HCT116 (cell line): ENCODE data around the gene ENOX1.

ENCODE experiments used
- ATF3 ChIP-seq: IDR thresholded peaks from 2 replicates; pipeline ENCODE4 v1.6.1; 2012
- CTCF ChIP-seq, 3 experiments: fragments of 200-600 bp in 1 of 3; sonication (generic) in 1 of 3; IDR thresholded peaks in 2 of 3; conservative IDR thresholded peaks in 1 of 3; 2 replicates each; pipeline ENCODE4 v1.5.1; 2012 to 2017; ENCODE audit warnings: low read depth in 2 of 3, low read length in 2 of 3, antibody characterized with exemption in 1 of 3, borderline replicate concordance in 1 of 3, control low read depth in 1 of 3, mild to moderate bottlenecking in 1 of 3, mixed read lengths in 1 of 3, mixed run types in 1 of 3, moderate library complexity in 1 of 3; ENCODE audit not compliant: insufficient read depth in 1 of 3
- EZH2 ChIP-seq: fragments of 200-600 bp; sonication (generic); IDR thresholded peaks from 2 replicates; pipeline ENCODE4 v1.6.1; 2017; ENCODE audit warnings: antibody characterized with exemption, mixed run types
- FOSL1 ChIP-seq: IDR thresholded peaks from 2 replicates; pipeline ENCODE4 v1.6.1; 2012; ENCODE audit warnings: low read depth
- POLR2AphosphoS5 ChIP-seq: IDR thresholded peaks from 2 replicates; pipeline ENCODE4 v1.6.1; 2011; ENCODE audit warnings: mild to moderate bottlenecking, low read depth, low read length, moderate library complexity
- SIN3A ChIP-seq: IDR thresholded peaks from 2 replicates; pipeline ENCODE4 v1.6.1; 2012; ENCODE audit warnings: low read depth
- SP1 ChIP-seq: IDR thresholded peaks from 2 replicates; pipeline ENCODE4 v1.6.1; 2012; ENCODE audit warnings: low read depth
- YY1 ChIP-seq: IDR thresholded peaks from 2 replicates; pipeline ENCODE4 v1.6.1; 2011; ENCODE audit warnings: low read length, low read depth, moderate library complexity, mild to moderate bottlenecking; ENCODE audit not compliant: insufficient replicate concordance; ENCODE audit errors: extremely low read depth
- ZFX ChIP-seq: fragments of 450-650 bp; IDR thresholded peaks from 2 replicates; pipeline ENCODE4 v1.6.1; 2017
- ZNF274 ChIP-seq: fragments of 200-500 bp; sonication (Bioruptor generic); IDR thresholded peaks from 2 replicates; pipeline ENCODE4 v1.6.1; 2014; ENCODE audit warnings: mild to moderate bottlenecking, low read depth, low read length, inconsistent platforms

- TF ChIP-seq ZNF274 (no peak), SP1 (no peak), CTCF (IDR thresholded peaks at IDR 0.05 in 2 of 3, conservative IDR thresholded peaks at IDR 0.05 in 1 of 3; ENCODE audit: borderline replicate concordance in 1 of 3, insufficient read depth in 1 of 3, low read depth in 2 of 3, low read length in 2 of 3) (no peak), ATF3 (no peak), SIN3A (no peak), POLR2AphosphoS5 (no peak), ZFX (no peak), FOSL1 (no peak), EZH2 (no peak), YY1 (no peak)
These were observed 422.3 kb downstream of the ENOX1 start for GRCh38 chr13:43364210-43365038.
